Uterus (tissue), 2 donors: ENCODE measurements around the gene SUGCT.

ENCODE experiments used
- POLR2A ChIP-seq, 2 donors: fragments of 450-650 bp; IDR thresholded peaks; one replicate each; pipeline ENCODE4 v1.6.1; 2016; ENCODE audit warnings: antibody characterized with exemption in 2 of 2, mild to moderate bottlenecking in 1 of 2, moderate library complexity in 1 of 2
- TF ChIP-seq, protein P1 (sequence below), 4 experiments: fragments of 200-600 bp in 2 of 4; fragments of 450-650 bp in 2 of 4; sonication (generic) in 2 of 4; IDR thresholded peaks; one replicate each; pipeline ENCODE4 v1.5.1; 2016 to 2019; ENCODE audit warnings: antibody characterized with exemption in 4 of 4, mild to moderate bottlenecking in 2 of 4, moderate library complexity in 1 of 4

DNA sequence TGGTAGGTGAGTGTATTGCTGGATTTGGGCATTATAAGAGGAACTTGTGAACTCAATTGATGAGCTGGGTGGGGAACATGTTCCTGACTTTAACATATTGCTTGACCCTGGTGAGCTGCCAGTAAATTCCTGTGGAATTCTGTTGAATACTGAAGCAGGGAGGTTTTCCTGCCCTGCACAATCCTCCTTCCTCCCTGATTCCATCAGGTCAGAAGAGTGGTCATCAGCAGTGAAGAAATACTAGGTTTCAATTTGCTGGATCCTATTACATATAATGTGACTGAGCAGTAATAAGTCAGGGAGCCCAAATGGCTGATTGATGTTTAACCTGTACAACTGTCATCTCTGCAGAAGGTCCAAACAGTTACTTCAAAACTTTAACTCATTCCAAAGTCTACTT lies 581.2 kb downstream of the SUGCT start:
- TF ChIP-seq, protein P1, sequence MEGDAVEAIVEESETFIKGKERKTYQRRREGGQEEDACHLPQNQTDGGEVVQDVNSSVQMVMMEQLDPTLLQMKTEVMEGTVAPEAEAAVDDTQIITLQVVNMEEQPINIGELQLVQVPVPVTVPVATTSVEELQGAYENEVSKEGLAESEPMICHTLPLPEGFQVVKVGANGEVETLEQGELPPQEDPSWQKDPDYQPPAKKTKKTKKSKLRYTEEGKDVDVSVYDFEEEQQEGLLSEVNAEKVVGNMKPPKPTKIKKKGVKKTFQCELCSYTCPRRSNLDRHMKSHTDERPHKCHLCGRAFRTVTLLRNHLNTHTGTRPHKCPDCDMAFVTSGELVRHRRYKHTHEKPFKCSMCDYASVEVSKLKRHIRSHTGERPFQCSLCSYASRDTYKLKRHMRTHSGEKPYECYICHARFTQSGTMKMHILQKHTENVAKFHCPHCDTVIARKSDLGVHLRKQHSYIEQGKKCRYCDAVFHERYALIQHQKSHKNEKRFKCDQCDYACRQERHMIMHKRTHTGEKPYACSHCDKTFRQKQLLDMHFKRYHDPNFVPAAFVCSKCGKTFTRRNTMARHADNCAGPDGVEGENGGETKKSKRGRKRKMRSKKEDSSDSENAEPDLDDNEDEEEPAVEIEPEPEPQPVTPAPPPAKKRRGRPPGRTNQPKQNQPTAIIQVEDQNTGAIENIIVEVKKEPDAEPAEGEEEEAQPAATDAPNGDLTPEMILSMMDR (IDR thresholded peaks at IDR 0.05), result no peak
- TF ChIP-seq POLR2A (IDR thresholded peaks at IDR 0.05), result no peak
